Keratinocyte (primary cell): ENCODE results near the gene MIX23. TPM values are rescaled to one million over a fixed set of nuclear protein-coding genes. Genes with fewer than 3 reads are reported as not detected.

Experiments
- DNase-seq: peaks from one replicate; pipeline ENCODE4 v3.0.0-alpha.2; 2011; ENCODE audit warnings: low read depth, missing footprints, low spot score
- FAIRE-seq: peaks from 2 replicates; lab custom pipeline; 2011; peaks lifted over from hg19 to GRCh38; lab: Jason Lieb, UNC
- H2AFZ ChIP-seq: 2 replicates; pipeline ENCODE4 v1.6.0; 2012; ENCODE audit warnings: low read length, control low read depth, inconsistent platforms; ENCODE audit not compliant: control insufficient read depth
- H3K27ac ChIP-seq: 2 replicates; pipeline ENCODE4 v1.5.1; 2011; ENCODE audit warnings: low read length; ENCODE audit not compliant: control insufficient read depth, insufficient read depth
- H3K27me3 ChIP-seq: 3 replicates; pipeline ENCODE4 v1.6.0; 2011; ENCODE audit warnings: low read length; ENCODE audit not compliant: control insufficient read depth, insufficient read depth; ENCODE audit errors: extremely low read depth
- H3K36me3 ChIP-seq, 2 experiments: 2 replicates in 1 of 2; 3 replicates in 1 of 2; pipeline ENCODE4 v1.5.1; 2011; ENCODE audit warnings: low read length in 2 of 2, mild to moderate bottlenecking in 1 of 2; ENCODE audit not compliant: control insufficient read depth in 2 of 2, insufficient read depth in 2 of 2; ENCODE audit errors: extremely low read depth in 1 of 2
- H3K4me1 ChIP-seq: 3 replicates; pipeline ENCODE4 v1.5.1; 2011; ENCODE audit warnings: low read length; ENCODE audit not compliant: control insufficient read depth, insufficient read depth; ENCODE audit errors: extremely low read depth
- H3K4me2 ChIP-seq: 3 replicates; pipeline ENCODE4 v1.6.0; 2011; ENCODE audit warnings: low read depth, low read length; ENCODE audit not compliant: control insufficient read depth, insufficient read depth; ENCODE audit errors: extremely low read depth
- H3K4me3 ChIP-seq, 3 experiments: fragments of 200-600 bp in 1 of 3; sonication (generic) in 1 of 3; 2 replicates in 2 of 3; 3 replicates in 1 of 3; pipeline ENCODE4 v1.5.1; 2011 to 2016; ENCODE audit warnings: low read length in 3 of 3, mild to moderate bottlenecking in 3 of 3, control low read depth in 2 of 3, inconsistent platforms in 1 of 3, low read depth in 1 of 3, mixed read lengths in 1 of 3, mixed run types in 1 of 3, moderate library complexity in 1 of 3; ENCODE audit not compliant: control insufficient read depth in 2 of 3, insufficient read depth in 2 of 3; ENCODE audit errors: extremely low read depth in 1 of 3
- H3K79me2 ChIP-seq: 2 replicates; pipeline ENCODE4 v1.6.0; 2012; ENCODE audit warnings: low read length; ENCODE audit not compliant: control insufficient read depth, insufficient read depth
- H3K9ac ChIP-seq: 3 replicates; pipeline ENCODE4 v1.6.0; 2011; ENCODE audit warnings: low read length; ENCODE audit not compliant: control insufficient read depth, insufficient read depth; ENCODE audit errors: extremely low read depth
- H3K9me1 ChIP-seq: 3 replicates; pipeline ENCODE4 v1.6.0; 2011; ENCODE audit warnings: low read length; ENCODE audit not compliant: control insufficient read depth, insufficient read depth; ENCODE audit errors: extremely low read depth
- H3K9me3 ChIP-seq: 2 replicates; pipeline ENCODE4 v1.5.1; 2012; ENCODE audit warnings: low read depth, low read length; ENCODE audit not compliant: control insufficient read depth
- H4K20me1 ChIP-seq: 3 replicates; pipeline ENCODE4 v1.6.0; 2011; ENCODE audit warnings: low read length; ENCODE audit not compliant: control insufficient read depth, insufficient read depth; ENCODE audit errors: extremely low read depth
- EZH2 ChIP-seq: IDR thresholded peaks from one replicate; pipeline ENCODE4 v1.6.1; 2012; ENCODE audit warnings: inconsistent platforms, mild to moderate bottlenecking, low read length, moderate library complexity
- dilution Hi-C: fragments of 300-500 bp; cut with MboI; formaldehyde crosslinking; loops from one replicate; pipeline ENCODE4 v1.7.0; 2020; ENCODE audit warnings: low sequenced_read_pairs; ENCODE audit not compliant: extremely low pct_ligation_motif_present
- polyA plus RNA-seq, 5 experiments: library from polyadenylated mRNA; depleted of rRNA in 3 of 5; stranded (reverse) in 3 of 5; stranded (forward) in 1 of 5; unstranded in 1 of 5; fragments of >200 nt; gene quantifications; 1 replicate in 1 of 5; 2 replicates in 3 of 5; 3 replicates in 1 of 5; pipeline versions ENCODE4 v1.2.1 to v1.2.3, GENCODE V29; 2011 to 2012; ENCODE audit warnings: missing spikeins in 2 of 5, low read depth in 1 of 5, low replicate concordance in 1 of 5
- TF ChIP-seq, protein P1 (sequence below), 3 experiments: IDR thresholded peaks in 1 of 3; conservative IDR thresholded peaks in 1 of 3; optimal IDR thresholded peaks in 1 of 3; 2 replicates in 2 of 3; 3 replicates in 1 of 3; pipeline versions ENCODE3 to v1.5.1; 2011; ENCODE audit warnings: low read length in 3 of 3, mild to moderate bottlenecking in 3 of 3, moderate library complexity in 2 of 3, control low read depth in 1 of 3, inconsistent platforms in 1 of 3; ENCODE audit not compliant: insufficient read depth in 2 of 3; ENCODE audit errors: extremely low read depth in 1 of 3

MIX23 gene
- polyA plus RNA-seq, 1 donor (not counting 4 experiments of a cell fraction or from before 2014, with no cell fraction given), result 36.5 TPM

DNA sequence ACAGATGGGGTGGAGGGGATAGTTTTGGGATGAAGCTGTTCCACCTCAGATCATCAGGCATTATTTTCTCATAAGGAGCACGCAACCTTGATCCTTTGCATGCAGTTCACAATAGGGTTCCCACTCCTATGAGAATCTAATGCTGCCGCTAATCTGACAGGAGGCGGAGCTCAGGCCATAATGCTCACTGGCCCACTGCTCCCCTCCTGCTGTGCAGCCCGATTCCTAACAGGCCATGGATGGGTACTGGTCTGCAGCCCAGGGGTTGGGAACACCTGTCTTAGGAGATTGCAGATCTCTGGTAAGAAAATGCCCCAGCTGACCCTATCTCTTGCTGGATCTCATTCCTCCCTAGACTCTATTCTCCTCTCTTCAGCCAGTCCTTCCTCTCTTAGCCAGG, 51.1 kb downstream of the MIX23 start:
- Histone ChIP-seq H4K20me1 (peaks cover 3% of the 10 kb centered on the region), H3K79me2 (peaks cover 49% of the 10 kb centered on the region), H3K9me1 (peaks cover 2% of the 10 kb centered on the region), H3K36me3 (peaks cover 16 to 44% of the 10 kb centered on the region in 2 experiments), H3K27me3 (no peaks in the 10 kb centered on the region), H3K9ac (no peak overlapping the region), H3K4me1 (peaks cover 16% of the 10 kb centered on the region), H3K27ac (no peak overlapping the region), H3K4me2 (no peak overlapping the region), H2AFZ (no peak overlapping the region), H3K9me3 (no peaks in the 10 kb centered on the region), H3K4me3 (no peak overlapping the region)
- TF ChIP-seq, protein P1, sequence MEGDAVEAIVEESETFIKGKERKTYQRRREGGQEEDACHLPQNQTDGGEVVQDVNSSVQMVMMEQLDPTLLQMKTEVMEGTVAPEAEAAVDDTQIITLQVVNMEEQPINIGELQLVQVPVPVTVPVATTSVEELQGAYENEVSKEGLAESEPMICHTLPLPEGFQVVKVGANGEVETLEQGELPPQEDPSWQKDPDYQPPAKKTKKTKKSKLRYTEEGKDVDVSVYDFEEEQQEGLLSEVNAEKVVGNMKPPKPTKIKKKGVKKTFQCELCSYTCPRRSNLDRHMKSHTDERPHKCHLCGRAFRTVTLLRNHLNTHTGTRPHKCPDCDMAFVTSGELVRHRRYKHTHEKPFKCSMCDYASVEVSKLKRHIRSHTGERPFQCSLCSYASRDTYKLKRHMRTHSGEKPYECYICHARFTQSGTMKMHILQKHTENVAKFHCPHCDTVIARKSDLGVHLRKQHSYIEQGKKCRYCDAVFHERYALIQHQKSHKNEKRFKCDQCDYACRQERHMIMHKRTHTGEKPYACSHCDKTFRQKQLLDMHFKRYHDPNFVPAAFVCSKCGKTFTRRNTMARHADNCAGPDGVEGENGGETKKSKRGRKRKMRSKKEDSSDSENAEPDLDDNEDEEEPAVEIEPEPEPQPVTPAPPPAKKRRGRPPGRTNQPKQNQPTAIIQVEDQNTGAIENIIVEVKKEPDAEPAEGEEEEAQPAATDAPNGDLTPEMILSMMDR (optimal IDR thresholded peaks at IDR 0.05 in 1 of 3, IDR thresholded peaks at IDR 0.05 in 1 of 3, conservative IDR thresholded peaks at IDR 0.05 in 1 of 3; ENCODE audit: extremely low read depth in 1 of 3, insufficient read depth in 2 of 3, low read length in 3 of 3), result no peak
- TF ChIP-seq EZH2, result no peak
- dilution Hi-C loops, result no loop called here
- FAIRE-seq, result no peak
- DNase-seq, result no peak

DNA sequence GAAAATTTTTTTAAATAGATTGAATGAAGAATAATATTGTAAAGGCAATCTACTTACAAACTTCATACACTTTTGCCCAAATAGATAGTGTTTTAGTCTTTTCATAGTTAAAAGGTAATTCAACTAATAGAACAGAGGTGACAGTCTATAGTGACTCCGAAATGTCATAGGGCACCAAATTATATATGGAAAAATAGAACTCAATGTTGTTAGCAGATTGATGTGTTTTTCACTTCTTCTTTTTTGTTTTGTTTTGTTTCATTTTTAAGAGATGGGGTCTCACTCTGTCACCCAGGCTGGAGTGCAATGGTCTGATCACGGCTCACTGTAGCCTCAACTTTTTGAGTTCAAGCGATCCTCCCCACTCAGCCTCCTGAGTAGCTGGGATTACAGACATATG, 57.3 kb downstream of the MIX23 start:
- Histone ChIP-seq H2AFZ (no peak overlapping the region), H3K9ac (peak overlapping the region; percentile 76), H3K4me3 (peak overlapping the region; percentile 46 to 93 (median 60)), H3K4me2 (peak overlapping the region; percentile 84), H3K27me3 (no peaks in the 10 kb centered on the region), H3K27ac (peak overlapping the region; percentile 89), H3K4me1 (peaks cover 23% of the 10 kb centered on the region), H3K36me3 (peaks cover 0 to 14% of the 10 kb centered on the region in 2 experiments), H3K9me1 (no peaks in the 10 kb centered on the region), H3K9me3 (no peaks in the 10 kb centered on the region), H3K79me2 (peaks cover 34% of the 10 kb centered on the region), H4K20me1 (no peaks in the 10 kb centered on the region)
- no peak for DNase-seq
- no peak for FAIRE-seq
- dilution Hi-C loops, result no loop called here
- TF ChIP-seq, protein P1 (optimal IDR thresholded peaks at IDR 0.05 in 1 of 3, IDR thresholded peaks at IDR 0.05 in 1 of 3, conservative IDR thresholded peaks at IDR 0.05 in 1 of 3; ENCODE audit: extremely low read depth in 1 of 3, insufficient read depth in 2 of 3, low read length in 3 of 3), result no peak
- no peak for TF ChIP-seq EZH2
